ENCODE measurements around the gene WNT5B. TPM values are rescaled to one million over a fixed set of nuclear protein-coding genes. Genes with fewer than 3 reads are reported as not detected.

The WNT5B gene
- total RNA-seq, 1 donor from 2014 or later, result 7.3 TPM

GRCh38 chr12:1650978-1651361 is 21.9 kb downstream of the WNT5B start:
- no peak for DNase-seq (ENCODE audit: low spot score)

- no peak for DNase-seq (ENCODE audit: low spot score)
These were observed 22.9 kb downstream of the WNT5B start for GRCh38 chr12:1651946-1652345.

- no peak for DNase-seq (ENCODE audit: low spot score)
These were observed 26.3 kb downstream of the WNT5B start for GRCh38 chr12:1655225-1655788.

GRCh38 chr12:1656902-1657301 is 27.9 kb downstream of the WNT5B start:
- DNase-seq (ENCODE audit: low spot score), result no peak

- no peak for DNase-seq (ENCODE audit: low spot score)
These were observed 28.7 kb downstream of the WNT5B start for GRCh38 chr12:1657688-1658087.

- DNase-seq (ENCODE audit: low spot score), result peak; percentile 92
These were observed 31.5 kb downstream of the WNT5B start for GRCh38 chr12:1660304-1661187.

GRCh38 chr12:1661553-1662335 is 32.7 kb downstream of the WNT5B start:
- DNase-seq (ENCODE audit: low spot score), result peak; percentile 95

GRCh38 chr12:1662761-1663439 is 33.9 kb downstream of the WNT5B start:
- peak; percentile 63 for DNase-seq (ENCODE audit: low spot score)

GRCh38 chr12:1663440-1664132 is 34.6 kb downstream of the WNT5B start:
- no peak for DNase-seq (ENCODE audit: low spot score)

- no peak for DNase-seq (ENCODE audit: low spot score)
These were observed 36.3 kb downstream of the WNT5B start for GRCh38 chr12:1665366-1665765.

GRCh38 chr12:1666215-1666614 is 37.2 kb downstream of the WNT5B start:
- no peak for DNase-seq (ENCODE audit: low spot score)

- no peak for DNase-seq (ENCODE audit: low spot score)
These were observed 37.7 kb downstream of the WNT5B start for GRCh38 chr12:1666685-1667162.

GRCh38 chr12:1668833-1669543 is 40.0 kb downstream of the WNT5B start:
- DNase-seq (ENCODE audit: low spot score), result no peak

- DNase-seq (ENCODE audit: low spot score), result no peak
These were observed 41.6 kb downstream of the WNT5B start for GRCh38 chr12:1670358-1671268.

- DNase-seq (ENCODE audit: low spot score), result no peak
These were observed 47.0 kb downstream of the WNT5B start for GRCh38 chr12:1676043-1676442.

GRCh38 chr12:1680804-1681492 is 51.9 kb downstream of the WNT5B start:
- no peak for DNase-seq (ENCODE audit: low spot score)

GRCh38 chr12:1681493-1681807 is 52.4 kb downstream of the WNT5B start:
- DNase-seq (ENCODE audit: low spot score), result no peak

- no peak for DNase-seq (ENCODE audit: low spot score)
These were observed 59.2 kb downstream of the WNT5B start for GRCh38 chr12:1688086-1688710.
